Hepatocyte (in vitro differentiated cells): ENCODE data around the gene SCG5. TPM values are rescaled to one million over a fixed set of nuclear protein-coding genes. Genes with fewer than 3 reads are reported as not detected.

Source experiments
- DNase-seq: peaks from one replicate; pipeline ENCODE4 v3.0.0-alpha.2; 2016; ENCODE audit warnings: low spot score
- H2AFZ ChIP-seq: fragments of 200-600 bp; sonication (generic); 2 replicates; pipeline ENCODE4 v1.6.0; 2016; ENCODE audit warnings: antibody characterized with exemption, mild to moderate bottlenecking
- H3K27ac ChIP-seq: fragments of 200-600 bp; sonication (generic); 2 replicates; pipeline ENCODE4 v1.5.1; 2016; ENCODE audit warnings: mild to moderate bottlenecking
- H3K27me3 ChIP-seq: fragments of 200-600 bp; sonication (generic); 2 replicates; pipeline ENCODE4 v1.6.1; 2016
- H3K36me3 ChIP-seq: fragments of 200-600 bp; sonication (generic); replicated peaks from 2 replicates; pipeline ENCODE4 v1.5.1; 2016; ENCODE audit warnings: low read depth; ENCODE audit not compliant: insufficient read depth
- H3K4me1 ChIP-seq: fragments of 200-600 bp; sonication (generic); 2 replicates; pipeline ENCODE4 v1.5.1; 2016; ENCODE audit warnings: mild to moderate bottlenecking, moderate library complexity; ENCODE audit not compliant: insufficient read depth
- H3K4me2 ChIP-seq: fragments of 200-600 bp; sonication (generic); 2 replicates; pipeline ENCODE4 v1.6.0; 2016
- H3K4me3 ChIP-seq: fragments of 200-600 bp; sonication (generic); 2 replicates; pipeline ENCODE4 v1.5.1; 2016; ENCODE audit warnings: mild to moderate bottlenecking
- H3K79me2 ChIP-seq: fragments of 200-600 bp; sonication (generic); 2 replicates; pipeline ENCODE4 v1.6.0; 2017; ENCODE audit warnings: mild to moderate bottlenecking
- H3K9me2 ChIP-seq: fragments of 200-600 bp; sonication (generic); replicated peaks from 2 replicates; pipeline ENCODE4 v1.6.0; 2017; ENCODE audit warnings: mild to moderate bottlenecking; ENCODE audit not compliant: insufficient read depth
- H3K9me3 ChIP-seq: fragments of 200-600 bp; sonication (generic); 2 replicates; pipeline ENCODE4 v1.5.1; 2016; ENCODE audit warnings: low read depth, mild to moderate bottlenecking
- H4K20me1 ChIP-seq: fragments of 200-600 bp; sonication (generic); 2 replicates; pipeline ENCODE4 v1.6.0; 2016; ENCODE audit warnings: mild to moderate bottlenecking; ENCODE audit not compliant: insufficient read depth, poor library complexity, severe bottlenecking
- CTCF ChIP-seq: fragments of 200-600 bp; sonication (generic); IDR thresholded peaks from 2 replicates; pipeline ENCODE4 v1.5.1; 2016; ENCODE audit warnings: antibody characterized with exemption, mild to moderate bottlenecking; ENCODE audit not compliant: poor library complexity
- EZH2 ChIP-seq: fragments of 200-600 bp; sonication (generic); IDR thresholded peaks from 2 replicates; pipeline ENCODE4 v1.6.1; 2016; ENCODE audit warnings: antibody characterized with exemption, mild to moderate bottlenecking, borderline replicate concordance
- EZH2phosphoT487 ChIP-seq: fragments of 200-600 bp; sonication (generic); IDR thresholded peaks from one replicate; pipeline ENCODE4 v1.6.1; 2018; ENCODE audit warnings: antibody characterized with exemption, mild to moderate bottlenecking, low read depth, moderate library complexity; ENCODE audit not compliant: unreplicated experiment, severe bottlenecking
- WGBS: methylation state at CpG from one replicate; pipeline ENCODE4 v1.1.6; 2016; ENCODE audit warnings: low lambda C conversion rate; ENCODE audit errors: missing lambda C conversion rate; 5-methylcytosine and 5-hydroxymethylcytosine counted together
- polyA plus RNA-seq: library from polyadenylated mRNA; unstranded; fragments of >200 nt; fragmentation: Nextera tagmentation; extraction: Ambion mirVana; gene quantifications from 2 replicates; pipeline ENCODE4 v1.2.1, GENCODE V29; 2016
- total RNA-seq: library from RNA; depleted of rRNA; stranded (reverse); fragments of >200 nt; gene quantifications from 2 replicates; pipeline ENCODE4 v1.2.3, GENCODE V29; 2014

Gene SCG5
- total and polyA plus RNA-seq, 2 experiments from 2014 or later: 5.2 to 9.8 TPM

GRCh38 chr15:32670623-32671022 lies 29.1 kb downstream of the SCG5 start:
- Histone ChIP-seq H2AFZ (no peak overlapping the region), H3K4me1 (peaks cover 5% of the 10 kb centered on the region), H3K27me3 (no peaks in the 10 kb centered on the region), H3K9me2 (no peaks in the 10 kb centered on the region), H3K36me3 (no peaks in the 10 kb centered on the region), H3K4me2 (peak overlapping the region; percentile 49), H3K79me2 (no peaks in the 10 kb centered on the region), H4K20me1 (no peaks in the 10 kb centered on the region), H3K27ac (peak overlapping the region; percentile 70), H3K4me3 (no peak overlapping the region), H3K9me3 (no peaks in the 10 kb centered on the region)
- no peak for TF ChIP-seq EZH2
- TF ChIP-seq CTCF: no peak
- no peak for DNase-seq
- WGBS: 72% methylated on average over 3 of the region's 3 CpGs

GRCh38 chr15:32671339-32672325 lies 30.1 kb downstream of the SCG5 start:
- no peaks in the 10 kb centered on the region for H3K9me2 ChIP-seq
- no peak overlapping the region for H2AFZ ChIP-seq
- no peaks in the 10 kb centered on the region for H3K9me3 ChIP-seq
- DNase-seq: peak; percentile 29
- 86% methylated on average over 29 of the region's 29 CpGs for WGBS
- peak overlapping the region; percentile 70 for H3K27ac ChIP-seq
- H3K4me2 ChIP-seq: no peak overlapping the region
- H4K20me1 ChIP-seq: no peaks in the 10 kb centered on the region
- no peaks in the 10 kb centered on the region for H3K27me3 ChIP-seq
- TF ChIP-seq CTCF: no peak
- no peak for TF ChIP-seq EZH2
- TF ChIP-seq EZH2phosphoT487: no peak
- H3K4me3 ChIP-seq: no peak overlapping the region
- H3K4me1 ChIP-seq: peaks cover 5% of the 10 kb centered on the region
- no peaks in the 10 kb centered on the region for H3K36me3 ChIP-seq
- H3K79me2 ChIP-seq: no peaks in the 10 kb centered on the region

GRCh38 chr15:32674681-32675080 lies 33.2 kb downstream of the SCG5 start:
- H2AFZ ChIP-seq: no peak overlapping the region
- H3K9me3 ChIP-seq: no peaks in the 10 kb centered on the region
- no peak for DNase-seq
- H3K4me3 ChIP-seq: no peak overlapping the region
- H3K9me2 ChIP-seq: no peaks in the 10 kb centered on the region
- H4K20me1 ChIP-seq: no peaks in the 10 kb centered on the region
- H3K79me2 ChIP-seq: no peaks in the 10 kb centered on the region
- H3K27me3 ChIP-seq: no peaks in the 10 kb centered on the region
- WGBS: 98% methylated on average over 2 of the region's 2 CpGs
- H3K4me1 ChIP-seq: peaks cover 6% of the 10 kb centered on the region
- H3K4me2 ChIP-seq: no peak overlapping the region
- H3K36me3 ChIP-seq: no peaks in the 10 kb centered on the region
- H3K27ac ChIP-seq: no peak overlapping the region
- TF ChIP-seq CTCF: no peak
- no peak for TF ChIP-seq EZH2
- TF ChIP-seq EZH2phosphoT487: no peak
